DND-41 (cell line): ENCODE results near the gene PLSCR2.

Experiments
- ATAC-seq: fragments of 200-7000 bp; cut with Tn5 transposase; 3 replicates; pipeline ENCODE4 v1.9.1; 2021; ENCODE audit warnings: low read depth; ENCODE audit not compliant: insufficient read depth
- DNase-seq: peaks from one replicate; pipeline ENCODE4 v3.0.0-alpha.2; 2020
- H2AFZ ChIP-seq: 2 replicates; pipeline ENCODE4 v1.6.0; 2012; ENCODE audit warnings: low read depth, low read length
- H3K27ac ChIP-seq: 2 replicates; pipeline ENCODE4 v1.5.1; 2012; ENCODE audit warnings: low read length, inconsistent platforms
- H3K27me3 ChIP-seq: fragments of 200-600 bp; sonication (generic); 2 replicates; pipeline ENCODE4 v1.6.0; 2012; ENCODE audit warnings: low read length, mild to moderate bottlenecking, inconsistent platforms; ENCODE audit not compliant: insufficient read depth, poor library complexity
- H3K36me3 ChIP-seq: 2 replicates; pipeline ENCODE4 v1.5.1; 2012; ENCODE audit warnings: low read length, inconsistent platforms; ENCODE audit not compliant: insufficient read depth
- H3K4me1 ChIP-seq: 2 replicates; pipeline ENCODE4 v1.5.1; 2012; ENCODE audit warnings: mild to moderate bottlenecking, low read length; ENCODE audit not compliant: insufficient read depth
- H3K4me2 ChIP-seq: 2 replicates; pipeline ENCODE4 v1.6.0; 2012; ENCODE audit warnings: mild to moderate bottlenecking, moderate library complexity, low read length, inconsistent platforms; ENCODE audit not compliant: insufficient read depth
- H3K4me3 ChIP-seq, 2 experiments: fragments of 200-600 bp in 1 of 2; shearing (Covaris generic) in 1 of 2; 2 replicates each; pipeline ENCODE4 v1.5.1; 2012 to 2016; ENCODE audit warnings: inconsistent platforms in 2 of 2, low read length in 2 of 2, mild to moderate bottlenecking in 2 of 2, low read depth in 1 of 2, moderate library complexity in 1 of 2
- H3K79me2 ChIP-seq: 2 replicates; pipeline ENCODE4 v1.6.0; 2012; ENCODE audit warnings: low read length, inconsistent platforms; ENCODE audit not compliant: insufficient read depth
- H3K9ac ChIP-seq: 2 replicates; pipeline ENCODE4 v1.6.0; 2012; ENCODE audit warnings: low read depth, mild to moderate bottlenecking, inconsistent platforms, low read length, moderate library complexity
- H3K9me3 ChIP-seq: 2 replicates; pipeline ENCODE4 v1.5.1; 2012; ENCODE audit warnings: low read length, moderate library complexity, mild to moderate bottlenecking, inconsistent platforms; ENCODE audit not compliant: insufficient read depth, severe bottlenecking
- H4K20me1 ChIP-seq: 2 replicates; pipeline ENCODE4 v1.6.0; 2012; ENCODE audit warnings: low read length; ENCODE audit not compliant: insufficient read depth
- EZH2 ChIP-seq: IDR thresholded peaks from 3 replicates; pipeline ENCODE4 v1.6.1; 2012; ENCODE audit warnings: borderline replicate concordance, low read depth, mild to moderate bottlenecking, moderate library complexity, low read length, inconsistent platforms; ENCODE audit not compliant: severe bottlenecking
- TF ChIP-seq, protein P1 (sequence below): IDR thresholded peaks from 2 replicates; pipeline ENCODE4 v1.5.1; 2012; ENCODE audit warnings: borderline replicate concordance, low read length, moderate library complexity, mild to moderate bottlenecking; ENCODE audit not compliant: poor library complexity, severe bottlenecking; ENCODE audit errors: extremely low read depth

Gene PLSCR2

DNA sequence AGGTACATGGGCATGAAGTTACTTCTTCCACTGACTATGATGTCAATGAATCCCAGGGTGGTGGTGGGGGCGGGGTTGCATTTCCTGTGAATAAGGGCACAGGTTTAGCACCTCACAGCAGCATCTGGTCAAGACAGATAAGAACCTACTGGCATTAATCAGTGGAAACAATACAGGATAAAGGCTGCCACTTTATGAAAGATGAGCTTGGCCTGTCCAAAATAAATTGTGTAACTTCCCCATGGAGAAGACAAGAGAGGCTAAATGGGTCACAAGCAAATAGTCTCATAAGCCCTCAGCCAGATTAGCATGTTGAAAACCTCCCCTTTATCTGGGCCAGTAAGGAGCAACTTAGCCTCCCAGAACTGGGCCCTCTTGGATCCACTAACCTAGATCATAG lies 27.4 kb upstream of the PLSCR2 start:
- DNase-seq = no peak
- H3K4me2 ChIP-seq = no peak overlapping the region
- no peaks in the 10 kb centered on the region for H3K9me3 ChIP-seq
- no peak overlapping the region for H3K9ac ChIP-seq
- H3K36me3 ChIP-seq = peaks cover 3% of the 10 kb centered on the region; the same call in 1 of the 2 replicates
- H3K79me2 ChIP-seq = no peaks in the 10 kb centered on the region
- no peak for ATAC-seq
- H4K20me1 ChIP-seq = no peaks in the 10 kb centered on the region
- no peak overlapping the region for H3K4me3 ChIP-seq
- H2AFZ ChIP-seq = no peak overlapping the region
- peaks cover 14% of the 10 kb centered on the region for H3K4me1 ChIP-seq
- no peaks in the 10 kb centered on the region for H3K27me3 ChIP-seq
- TF ChIP-seq, protein P1, sequence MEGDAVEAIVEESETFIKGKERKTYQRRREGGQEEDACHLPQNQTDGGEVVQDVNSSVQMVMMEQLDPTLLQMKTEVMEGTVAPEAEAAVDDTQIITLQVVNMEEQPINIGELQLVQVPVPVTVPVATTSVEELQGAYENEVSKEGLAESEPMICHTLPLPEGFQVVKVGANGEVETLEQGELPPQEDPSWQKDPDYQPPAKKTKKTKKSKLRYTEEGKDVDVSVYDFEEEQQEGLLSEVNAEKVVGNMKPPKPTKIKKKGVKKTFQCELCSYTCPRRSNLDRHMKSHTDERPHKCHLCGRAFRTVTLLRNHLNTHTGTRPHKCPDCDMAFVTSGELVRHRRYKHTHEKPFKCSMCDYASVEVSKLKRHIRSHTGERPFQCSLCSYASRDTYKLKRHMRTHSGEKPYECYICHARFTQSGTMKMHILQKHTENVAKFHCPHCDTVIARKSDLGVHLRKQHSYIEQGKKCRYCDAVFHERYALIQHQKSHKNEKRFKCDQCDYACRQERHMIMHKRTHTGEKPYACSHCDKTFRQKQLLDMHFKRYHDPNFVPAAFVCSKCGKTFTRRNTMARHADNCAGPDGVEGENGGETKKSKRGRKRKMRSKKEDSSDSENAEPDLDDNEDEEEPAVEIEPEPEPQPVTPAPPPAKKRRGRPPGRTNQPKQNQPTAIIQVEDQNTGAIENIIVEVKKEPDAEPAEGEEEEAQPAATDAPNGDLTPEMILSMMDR = no peak
- no peak for TF ChIP-seq EZH2
- no peak overlapping the region for H3K27ac ChIP-seq

DNA sequence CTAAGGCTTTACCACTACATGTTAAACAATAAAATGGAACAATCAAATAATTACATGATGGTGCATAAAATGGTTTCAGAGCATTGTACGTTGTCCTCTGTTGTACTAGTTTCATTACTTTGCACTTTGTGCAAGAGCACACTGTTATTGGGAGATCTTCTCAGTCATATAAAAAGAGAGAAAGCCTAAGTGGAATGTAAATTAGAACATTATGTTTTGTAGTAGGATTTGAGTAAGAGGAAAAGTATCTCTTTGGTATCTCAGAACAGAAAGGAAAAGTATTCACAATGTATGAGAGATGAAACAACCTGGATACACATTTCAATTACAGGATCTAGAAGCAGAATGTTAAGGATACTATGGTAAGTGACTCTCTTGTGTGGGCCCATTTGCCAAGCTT lies 26.9 kb upstream of the PLSCR2 start:
- TF ChIP-seq, protein P1 = no peak
- TF ChIP-seq EZH2 = no peak
- no peaks in the 10 kb centered on the region for H4K20me1 ChIP-seq
- DNase-seq (no peak), ATAC-seq (no peak)
- no peaks in the 10 kb centered on the region for H3K9me3 ChIP-seq
- H3K4me1 ChIP-seq = peaks cover 14% of the 10 kb centered on the region
- H3K9ac ChIP-seq = no peak overlapping the region
- H2AFZ ChIP-seq = no peak overlapping the region
- no peak overlapping the region for H3K27ac ChIP-seq
- peaks cover 3% of the 10 kb centered on the region; the same call in 1 of the 2 replicates for H3K36me3 ChIP-seq
- H3K79me2 ChIP-seq = no peaks in the 10 kb centered on the region
- H3K4me2 ChIP-seq = no peak overlapping the region
- no peaks in the 10 kb centered on the region for H3K27me3 ChIP-seq
- no peak overlapping the region for H3K4me3 ChIP-seq

DNA sequence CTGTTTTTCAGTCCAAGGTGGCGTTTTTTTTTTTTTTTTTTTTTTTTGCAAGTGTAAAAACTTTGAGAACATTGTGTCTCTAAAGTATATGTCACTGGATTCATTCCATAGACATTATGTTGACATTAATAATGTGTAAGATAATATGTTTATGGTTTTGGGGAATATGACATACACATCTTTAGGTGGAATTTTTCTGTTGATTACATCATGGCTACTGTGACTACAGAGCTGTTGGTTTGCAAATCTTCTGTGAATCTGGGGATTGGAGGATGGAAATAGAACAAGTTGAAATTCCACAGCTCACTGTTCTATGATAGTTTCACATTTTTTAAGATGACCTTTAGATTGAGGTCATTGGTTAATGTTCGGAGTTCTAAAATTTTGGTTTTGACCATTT lies 24.4 kb upstream of the PLSCR2 start:
- Histone ChIP-seq H4K20me1 (no peaks in the 10 kb centered on the region), H3K27me3 (no peaks in the 10 kb centered on the region), H2AFZ (no peak overlapping the region), H3K27ac (no peak overlapping the region), H3K4me2 (no peak overlapping the region), H3K9me3 (no peaks in the 10 kb centered on the region), H3K79me2 (no peaks in the 10 kb centered on the region), H3K9ac (no peak overlapping the region), H3K4me3 (no peak overlapping the region), H3K4me1 (peaks cover 14% of the 10 kb centered on the region), H3K36me3 (peaks cover 3% of the 10 kb centered on the region; the same call in 1 of the 2 replicates)
- DNase-seq = no peak
- no peak for ATAC-seq
- TF ChIP-seq, protein P1 = no peak
- no peak for TF ChIP-seq EZH2

DNA sequence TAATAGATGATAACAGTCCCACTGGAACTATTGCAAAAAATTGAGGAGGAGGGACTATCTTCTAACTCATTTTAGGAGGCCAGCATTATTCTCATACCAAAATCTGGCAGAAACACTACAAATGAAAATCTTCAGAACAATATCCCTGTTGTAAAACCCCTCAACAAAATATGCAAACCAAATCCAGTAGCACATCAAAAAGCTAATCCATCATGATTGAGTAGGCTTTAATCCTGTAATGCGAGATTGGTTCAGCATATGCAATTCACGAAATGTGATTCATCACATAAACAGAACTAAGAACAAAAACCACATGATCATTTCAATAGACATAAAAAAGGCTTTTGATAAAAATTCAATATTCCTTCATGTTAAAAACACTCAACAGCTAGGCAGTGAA lies 23.9 kb upstream of the PLSCR2 start:
- TF ChIP-seq EZH2 = no peak
- TF ChIP-seq, protein P1 = no peak
- Histone ChIP-seq H3K9me3 (no peaks in the 10 kb centered on the region), H3K27ac (no peak overlapping the region), H4K20me1 (no peaks in the 10 kb centered on the region), H3K9ac (no peak overlapping the region), H3K4me2 (no peak overlapping the region), H3K27me3 (no peaks in the 10 kb centered on the region), H3K4me1 (peaks cover 10% of the 10 kb centered on the region), H3K4me3 (no peak overlapping the region), H3K79me2 (no peaks in the 10 kb centered on the region), H2AFZ (no peak overlapping the region), H3K36me3 (peaks cover 3% of the 10 kb centered on the region; the same call in 1 of the 2 replicates)
- DNase-seq = no peak
- no peak for ATAC-seq
